ENCODE results near the gene CXCL8.

The CXCL8 gene

DNA sequence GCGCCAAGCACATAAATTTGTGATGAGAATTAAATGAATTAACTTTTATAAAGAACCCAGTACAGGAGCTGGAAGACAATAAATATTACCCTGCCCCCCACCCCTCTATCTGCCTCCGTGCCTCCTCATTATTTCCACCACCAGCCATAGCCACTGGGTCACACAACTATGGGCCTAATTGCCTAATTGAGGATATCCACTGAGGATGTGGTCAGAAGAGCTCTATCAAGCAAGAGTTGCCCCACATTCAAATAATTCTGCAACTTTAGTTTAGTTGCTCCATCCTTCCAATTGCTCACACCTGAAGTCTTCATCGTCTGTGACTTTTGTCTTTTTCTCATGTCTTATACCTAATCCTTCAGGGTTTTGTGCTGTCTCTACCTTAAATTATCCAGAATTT lies 9.5 kb upstream of the CXCL8 start:
- DNase-seq = no peak
- Histone ChIP-seq H3K4me3 (ENCODE audit: low read depth, low read length) (no peak overlapping the region), H3K9me3 (ENCODE audit: severe bottlenecking) (no peaks in the 10 kb centered on the region), H3K36me3 (no peaks in the 10 kb centered on the region), H3K27ac (no peak overlapping the region), H3K27me3 (ENCODE audit: insufficient read depth, low read depth, severe bottlenecking) (no peaks in the 10 kb centered on the region)
- TF ChIP-seq, protein P1, sequence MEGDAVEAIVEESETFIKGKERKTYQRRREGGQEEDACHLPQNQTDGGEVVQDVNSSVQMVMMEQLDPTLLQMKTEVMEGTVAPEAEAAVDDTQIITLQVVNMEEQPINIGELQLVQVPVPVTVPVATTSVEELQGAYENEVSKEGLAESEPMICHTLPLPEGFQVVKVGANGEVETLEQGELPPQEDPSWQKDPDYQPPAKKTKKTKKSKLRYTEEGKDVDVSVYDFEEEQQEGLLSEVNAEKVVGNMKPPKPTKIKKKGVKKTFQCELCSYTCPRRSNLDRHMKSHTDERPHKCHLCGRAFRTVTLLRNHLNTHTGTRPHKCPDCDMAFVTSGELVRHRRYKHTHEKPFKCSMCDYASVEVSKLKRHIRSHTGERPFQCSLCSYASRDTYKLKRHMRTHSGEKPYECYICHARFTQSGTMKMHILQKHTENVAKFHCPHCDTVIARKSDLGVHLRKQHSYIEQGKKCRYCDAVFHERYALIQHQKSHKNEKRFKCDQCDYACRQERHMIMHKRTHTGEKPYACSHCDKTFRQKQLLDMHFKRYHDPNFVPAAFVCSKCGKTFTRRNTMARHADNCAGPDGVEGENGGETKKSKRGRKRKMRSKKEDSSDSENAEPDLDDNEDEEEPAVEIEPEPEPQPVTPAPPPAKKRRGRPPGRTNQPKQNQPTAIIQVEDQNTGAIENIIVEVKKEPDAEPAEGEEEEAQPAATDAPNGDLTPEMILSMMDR (IDR thresholded peaks at IDR 0.05; ENCODE audit: low read depth, low read length) = no peak

DNA sequence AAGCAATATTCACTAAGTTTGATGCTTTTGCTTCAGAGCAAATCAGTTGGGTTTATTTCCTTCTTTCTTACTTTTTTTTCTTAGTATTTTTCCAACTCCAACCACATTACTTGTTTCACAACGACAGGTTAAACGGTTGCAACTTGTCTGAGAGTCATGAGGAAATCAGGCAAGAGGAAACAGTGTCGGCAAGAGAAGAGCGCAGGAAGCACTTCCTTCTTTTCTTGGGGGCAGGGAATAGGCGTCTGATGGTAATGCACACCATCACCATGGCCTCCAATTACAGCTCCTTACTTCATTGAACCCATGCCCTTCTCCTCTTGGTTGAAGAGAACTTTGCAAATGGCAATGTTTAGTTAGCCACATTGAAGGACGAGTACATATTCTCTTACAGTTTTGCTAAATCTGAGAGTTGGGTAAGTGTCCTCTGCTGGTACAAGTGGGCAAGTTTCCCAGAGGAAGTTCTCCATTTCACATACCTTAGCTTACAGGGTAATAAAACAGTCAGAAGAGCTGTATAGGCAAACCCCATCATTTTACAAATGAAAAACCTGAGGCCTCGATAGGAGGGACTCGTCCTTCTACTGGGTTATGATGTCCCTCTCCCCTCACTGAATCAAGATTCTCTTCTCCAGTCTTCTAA lies 8.3 kb upstream of the CXCL8 start:
- Histone ChIP-seq H3K36me3 (no peaks in the 10 kb centered on the region), H3K27me3 (ENCODE audit: insufficient read depth, low read depth, severe bottlenecking) (no peaks in the 10 kb centered on the region), H3K27ac (no peak overlapping the region), H3K9me3 (ENCODE audit: severe bottlenecking) (no peaks in the 10 kb centered on the region), H3K4me3 (ENCODE audit: low read depth, low read length) (no peak overlapping the region)
- no peak for DNase-seq
- TF ChIP-seq, protein P1 (IDR thresholded peaks at IDR 0.05; ENCODE audit: low read depth, low read length) = no peak

DNA sequence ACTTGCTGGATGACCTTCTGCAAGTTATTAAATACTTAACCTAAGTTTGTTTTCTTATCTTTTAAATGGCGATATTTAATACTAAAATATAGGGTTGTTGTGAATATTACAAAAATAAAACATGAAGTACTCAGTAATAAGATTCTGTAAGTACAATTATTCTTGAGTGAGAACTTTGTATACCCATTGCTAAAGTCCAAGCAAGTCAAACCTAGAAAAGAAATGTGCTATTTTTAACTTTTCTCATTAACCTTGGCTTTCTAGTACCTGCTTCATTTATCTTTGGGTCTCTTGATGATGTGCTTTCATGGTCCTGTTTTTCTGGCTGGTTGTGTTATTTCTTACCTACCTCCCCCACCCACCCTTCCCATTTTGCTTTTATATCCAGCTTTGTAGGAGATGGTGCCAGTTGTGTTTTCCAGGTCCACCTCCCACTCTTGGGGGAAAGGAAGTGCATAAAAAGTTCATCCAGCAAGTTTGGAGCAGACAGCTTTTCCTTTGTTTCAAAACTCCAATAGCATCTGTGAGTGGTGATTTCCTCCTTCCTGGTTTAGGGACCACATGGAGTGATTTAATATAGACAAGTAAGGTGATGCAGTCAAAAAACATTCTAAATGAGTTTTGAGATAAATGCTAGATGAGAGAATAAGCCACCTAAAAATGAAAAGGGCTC lies 7.5 kb upstream of the CXCL8 start:
- H3K27ac ChIP-seq = no peak overlapping the region
- H3K36me3 ChIP-seq = no peaks in the 10 kb centered on the region
- H3K4me3 ChIP-seq (ENCODE audit: low read depth, low read length) = no peak overlapping the region
- TF ChIP-seq, protein P1 (IDR thresholded peaks at IDR 0.05; ENCODE audit: low read depth, low read length) = no peak
- no peaks in the 10 kb centered on the region for H3K27me3 ChIP-seq (ENCODE audit: insufficient read depth, low read depth, severe bottlenecking)
- no peak for DNase-seq
- no peaks in the 10 kb centered on the region for H3K9me3 ChIP-seq (ENCODE audit: severe bottlenecking)

DNA sequence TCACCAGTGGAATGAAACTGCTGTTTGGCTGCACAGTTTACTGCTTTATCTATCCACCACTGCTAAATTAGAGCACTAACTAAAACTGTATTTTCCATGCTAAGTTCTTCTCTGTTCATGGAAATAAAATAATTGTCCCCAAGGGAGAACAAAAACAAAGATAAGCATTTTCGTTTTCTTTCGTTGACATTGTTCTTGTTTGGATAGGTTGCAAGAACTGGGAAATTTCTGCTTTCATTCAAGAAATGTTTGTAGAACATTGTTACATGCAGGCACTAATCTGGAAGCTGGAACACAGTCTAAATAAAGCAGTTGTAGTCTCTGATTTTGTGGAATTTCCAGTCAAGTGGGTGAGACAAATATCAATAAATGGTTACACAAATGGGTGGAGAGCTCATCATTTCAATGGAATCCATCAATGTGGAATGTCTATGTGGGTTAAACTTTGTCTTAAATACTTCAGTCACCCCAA lies 5.8 kb upstream of the CXCL8 start:
- H3K36me3 ChIP-seq = no peaks in the 10 kb centered on the region
- no peak for DNase-seq
- no peaks in the 10 kb centered on the region for H3K27me3 ChIP-seq (ENCODE audit: insufficient read depth, low read depth, severe bottlenecking)
- H3K9me3 ChIP-seq (ENCODE audit: severe bottlenecking) = no peaks in the 10 kb centered on the region
- TF ChIP-seq, protein P1 (IDR thresholded peaks at IDR 0.05; ENCODE audit: low read depth, low read length) = no peak
- no peak overlapping the region for H3K27ac ChIP-seq
- no peak overlapping the region for H3K4me3 ChIP-seq (ENCODE audit: low read depth, low read length)

DNA sequence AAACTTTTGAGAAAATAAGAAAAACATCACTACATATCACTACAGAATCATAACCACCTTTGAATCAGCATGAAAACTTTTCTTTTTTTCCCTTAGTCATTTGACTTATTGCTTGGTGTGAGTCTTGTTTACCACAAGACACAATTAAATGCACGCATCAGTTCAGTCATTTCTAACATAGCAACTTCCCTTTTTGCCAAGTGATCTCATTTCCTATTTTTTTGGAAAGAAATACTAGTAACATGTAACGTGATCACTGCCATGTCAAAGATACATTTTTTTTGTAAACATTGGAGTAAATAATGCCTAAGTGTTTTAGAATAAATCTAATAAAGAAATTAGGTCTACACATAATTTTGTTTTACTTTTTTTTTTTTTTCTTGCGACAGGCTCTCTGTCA lies 5.1 kb upstream of the CXCL8 start:
- TF ChIP-seq, protein P1 (IDR thresholded peaks at IDR 0.05; ENCODE audit: low read depth, low read length) = no peak
- Histone ChIP-seq H3K4me3 (ENCODE audit: low read depth, low read length) (no peak overlapping the region), H3K36me3 (no peaks in the 10 kb centered on the region), H3K9me3 (ENCODE audit: severe bottlenecking) (no peaks in the 10 kb centered on the region), H3K27me3 (ENCODE audit: insufficient read depth, low read depth, severe bottlenecking) (no peaks in the 10 kb centered on the region), H3K27ac (no peak overlapping the region)
- no peak for DNase-seq

Data from WERI-Rb-1 (cell line).